Putamen (tissue), 1 donor: Measurements from ENCODE around the gene ARHGAP20.

Experiments
- DNase-seq: peaks from one replicate; pipeline ENCODE4 v3.0.0-alpha.2; 2016; ENCODE audit warnings: low spot score

The ARHGAP20 gene

GRCh38 chr11:110601936-110602335 is 110.3 kb downstream of the ARHGAP20 start:
- no peak for DNase-seq

GRCh38 chr11:110600322-110600721 is 111.9 kb downstream of the ARHGAP20 start:
- DNase-seq = no peak

- no peak for DNase-seq
Observed at GRCh38 chr11:110599207-110599606, 113.0 kb downstream of the ARHGAP20 start.

- DNase-seq = no peak
Observed at GRCh38 chr11:110598725-110599124, 113.5 kb downstream of the ARHGAP20 start.

GRCh38 chr11:110587972-110588371 is 124.3 kb downstream of the ARHGAP20 start:
- peak; percentile 45 for DNase-seq

- DNase-seq = no peak
Observed at GRCh38 chr11:110587129-110587528, 125.1 kb downstream of the ARHGAP20 start.

DNA sequence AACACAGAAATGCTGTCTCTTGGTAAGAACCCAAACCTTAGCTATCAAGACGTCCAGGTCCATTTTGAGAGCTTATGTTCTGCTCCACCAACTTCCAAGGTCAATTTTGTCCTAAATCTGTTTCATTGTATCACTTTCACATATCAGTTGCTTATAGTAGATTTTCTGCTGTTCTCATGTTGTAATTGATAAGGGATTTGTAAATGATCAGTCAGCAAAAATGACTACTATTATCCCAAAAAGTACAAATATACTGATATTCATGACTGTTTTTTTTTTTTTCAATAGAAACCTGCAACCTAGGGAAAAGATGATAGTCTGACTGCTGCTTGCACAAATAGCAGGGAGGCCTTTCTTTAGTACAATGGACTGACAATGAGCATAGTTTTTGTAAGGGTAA is 128.1 kb downstream of the ARHGAP20 start:
- DNase-seq = no peak

GRCh38 chr11:110582728-110583432 is 129.4 kb downstream of the ARHGAP20 start:
- no peak for DNase-seq

DNA sequence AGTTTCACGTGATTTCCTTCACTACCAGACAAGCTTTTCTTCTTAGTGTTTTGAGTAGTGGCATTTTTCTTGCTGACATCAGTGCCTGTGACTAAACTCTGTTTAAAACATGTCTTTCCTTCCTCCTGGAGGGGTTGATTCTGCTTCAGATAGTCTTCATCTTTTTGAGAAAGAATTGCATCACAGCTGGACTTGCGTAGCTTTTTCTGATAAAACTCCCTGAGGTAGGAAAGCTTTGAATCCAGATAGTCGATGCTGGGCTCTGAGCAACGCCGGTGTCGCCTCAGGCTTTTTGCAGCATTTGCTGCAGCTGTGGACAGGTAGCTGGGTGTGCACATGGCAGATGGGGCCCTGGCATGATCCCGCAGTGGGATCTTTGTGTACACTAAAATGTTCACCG is 131.7 kb downstream of the ARHGAP20 start:
- DNase-seq = no peak

GRCh38 chr11:110573411-110573810 is 138.8 kb downstream of the ARHGAP20 start:
- no peak for DNase-seq

DNA sequence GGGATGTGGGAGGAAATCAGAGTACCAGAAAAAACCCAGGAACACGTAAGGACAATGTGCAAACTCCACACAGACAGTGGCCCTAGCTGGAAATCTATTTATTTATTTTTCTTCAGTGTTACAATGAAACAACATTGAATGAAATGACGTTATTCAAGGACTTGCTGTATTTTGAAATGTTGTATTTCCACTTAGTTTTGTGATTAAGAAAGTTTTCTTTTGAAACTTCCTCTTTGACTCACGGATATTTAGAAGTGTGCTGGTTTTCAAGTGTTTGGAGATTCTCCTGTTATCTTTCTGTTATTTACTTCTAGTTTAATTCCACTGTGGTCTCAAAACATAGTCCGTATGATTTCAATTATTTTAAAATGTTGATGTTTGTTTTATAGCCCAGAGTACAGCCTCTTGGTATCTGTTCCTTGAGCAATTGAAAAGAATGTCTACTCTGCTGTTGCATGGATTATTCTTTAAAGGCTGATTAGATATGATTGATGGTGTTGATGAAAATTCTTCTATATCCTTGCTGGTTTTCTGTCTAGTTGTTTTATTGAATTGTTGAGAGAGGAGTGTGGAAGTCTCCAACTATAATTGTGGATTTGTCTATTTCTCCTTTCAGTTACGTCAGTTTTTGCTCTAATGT is 141.0 kb downstream of the ARHGAP20 start:
- DNase-seq = no peak

DNA sequence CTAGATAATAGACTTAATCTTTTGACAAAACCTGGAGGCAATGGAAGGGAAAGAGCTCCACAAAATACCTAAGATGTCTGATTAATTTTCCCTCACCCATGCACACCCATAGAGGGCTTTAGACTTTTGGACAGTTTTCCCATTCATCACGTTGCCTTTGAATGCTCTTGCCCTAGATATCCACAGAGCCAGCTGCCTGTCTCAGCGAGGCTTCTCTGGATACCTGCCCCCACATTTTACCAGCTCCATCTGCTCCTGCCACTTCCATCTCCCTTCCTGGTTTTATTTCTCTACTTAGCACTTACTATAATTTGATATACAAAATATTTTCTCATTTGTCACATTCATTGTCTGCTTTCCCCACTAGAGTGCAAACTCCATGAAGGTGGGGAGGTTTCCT is 145.7 kb downstream of the ARHGAP20 start:
- DNase-seq = no peak

- DNase-seq = no peak
Observed at GRCh38 chr11:110565357-110566336, 146.6 kb downstream of the ARHGAP20 start.

- no peak for DNase-seq
Observed at GRCh38 chr11:110564676-110565356, 147.4 kb downstream of the ARHGAP20 start.

GRCh38 chr11:110544779-110545178 is 167.5 kb downstream of the ARHGAP20 start:
- DNase-seq = no peak

DNA sequence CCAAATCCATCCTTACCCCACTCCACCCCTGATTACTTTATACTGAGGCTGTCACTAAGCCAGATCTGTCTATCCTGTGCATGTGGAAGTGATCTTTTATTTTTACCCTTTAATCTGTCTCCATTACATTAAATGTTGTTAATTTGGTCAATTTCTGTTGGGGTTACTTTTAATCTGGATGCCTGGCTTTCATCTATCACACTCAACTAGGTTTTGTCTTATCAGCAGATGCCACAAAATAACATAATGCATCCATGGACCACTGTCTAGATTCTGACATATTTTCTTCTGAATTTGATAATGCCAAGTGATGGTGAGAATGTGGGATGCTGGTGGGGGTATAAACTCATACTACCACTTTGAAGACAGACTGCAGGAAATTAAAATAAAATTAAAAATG is 174.1 kb downstream of the ARHGAP20 start:
- DNase-seq = no peak

DNA sequence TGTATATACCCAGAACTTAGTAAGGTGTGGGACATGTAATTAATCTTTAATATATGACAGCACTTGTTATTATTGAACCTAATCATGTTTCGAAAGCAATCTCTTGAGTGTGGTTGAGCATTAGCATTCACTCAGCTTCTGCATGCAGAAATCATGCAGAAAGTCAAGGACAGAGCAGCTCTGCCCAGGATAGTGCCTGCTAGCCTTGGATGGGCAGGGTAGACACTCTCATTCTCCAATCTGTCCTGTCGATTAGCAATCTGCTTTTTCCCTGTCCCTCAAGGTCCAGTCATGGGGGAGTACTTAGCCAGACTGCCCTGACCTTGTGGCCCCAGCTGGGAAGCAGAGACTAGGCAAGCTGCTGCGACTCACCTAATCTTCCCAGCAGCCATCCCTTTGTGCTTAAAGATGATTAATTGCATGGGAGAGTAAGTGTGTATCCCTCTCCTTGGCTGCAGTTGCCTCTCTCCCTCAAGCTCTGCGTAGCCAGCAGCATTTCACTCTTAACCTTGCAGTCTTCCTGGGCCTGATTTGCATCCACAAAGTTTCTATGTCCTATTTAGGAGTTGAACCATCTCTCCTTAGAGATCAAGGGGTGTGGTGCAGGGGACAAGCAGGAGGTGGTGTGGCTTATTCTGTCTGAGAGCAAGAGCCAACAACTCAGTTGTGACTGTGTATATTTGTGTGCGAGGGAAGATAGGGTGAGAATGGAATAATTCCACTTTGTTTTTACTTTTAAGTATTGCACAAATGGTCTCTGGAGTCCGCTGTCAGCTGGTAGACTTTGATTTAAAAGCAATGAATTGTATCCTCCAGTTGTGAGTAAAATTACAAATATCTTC is 181.1 kb downstream of the ARHGAP20 start:
- no peak for DNase-seq

- DNase-seq = no peak
Observed at GRCh38 chr11:110529043-110529442, 183.2 kb downstream of the ARHGAP20 start.

GRCh38 chr11:110527146-110527545 is 185.1 kb downstream of the ARHGAP20 start:
- no peak for DNase-seq
